ENCODE results near the gene UNC13D. TPM values are rescaled to one million over a fixed set of nuclear protein-coding genes. Genes with fewer than 3 reads are reported as not detected.

Gene UNC13D
- total and polyA plus RNA-seq, 9 of the 15 experiments (the other 6 are each of a cell fraction or from before 2014, with no cell fraction given), result 0.86 to 244 (median 69.2) TPM

GRCh38 chr17:75808905-75809621 is 35.1 kb downstream of the UNC13D start (continued):
- TF ChIP-seq THRB (CRISPR knock-in tag; conservative IDR thresholded peaks at IDR 0.05) (no peak), CEBPB (tag; IDR thresholded peaks at IDR 0.05) (no peak), YBX1 (IDR thresholded peaks at IDR 0.05) (no peak), BDP1 (IDR thresholded peaks at IDR 0.05; ENCODE audit: insufficient read depth, insufficient read length) (no peak), DEAF1 (CRISPR knock-in tag; IDR thresholded peaks at IDR 0.05) (no peak), CBX1 (IDR thresholded peaks at IDR 0.05; ENCODE audit: low read depth) (no peak), MTA2 (IDR thresholded peaks at IDR 0.05; ENCODE audit: low read depth) (no peak), ZBTB49 (CRISPR knock-in tag; IDR thresholded peaks at IDR 0.05; ENCODE audit: borderline replicate concordance) (no peak), MECOM (CRISPR knock-in tag; IDR thresholded peaks at IDR 0.05) (no peak), NFE2 (IDR thresholded peaks at IDR 0.05; ENCODE audit: low read depth) (no peak), ARID3A (IDR thresholded peaks at IDR 0.05; ENCODE audit: borderline replicate concordance, low read depth, low read length) (no peak), GABPB2 (CRISPR knock-in tag; conservative IDR thresholded peaks at IDR 0.05) (no peak), JUND (IDR thresholded peaks at IDR 0.05; ENCODE audit: borderline replicate concordance, low read depth, low read length) (peak; percentile 28; the same call in 1 of the 2 replicates), JUND (tag; IDR thresholded peaks at IDR 0.05; ENCODE audit: borderline replicate concordance, low read depth, low read length) (no peak; the same call in 2 of the 3 replicates), TRIM28 (IDR thresholded peaks at IDR 0.05) (no peak), EP400 (IDR thresholded peaks at IDR 0.05) (no peak), RCOR1 (IDR thresholded peaks at IDR 0.05; ENCODE audit: borderline replicate concordance in 1 of 2, low read depth in 2 of 2, low read length in 2 of 2) (peak in 1 of 2 experiments; percentile 47; a peak in 1 of 4 replicates), CREB3 (tag; conservative IDR thresholded peaks at IDR 0.05; ENCODE audit: low read depth) (peak; percentile 55; the same call in 1 of the 2 replicates)
